ENCODE data around the gene LRRC59. TPM values are rescaled to one million over a fixed set of nuclear protein-coding genes. Genes with fewer than 3 reads are reported as not detected.

Gene LRRC59
- total RNA-seq, 1 experiment from 2014 or later: 177 TPM

GRCh38 chr17:50352072-50352692, 45.1 kb downstream of the LRRC59 start:
- POLR2A ChIA-PET (ENCODE audit: low non-redundant PET): no interaction called here
- CTCF ChIA-PET: no interaction called here
- DNase-seq (ENCODE audit: low spot score): no peak
- no peaks in the 10 kb centered on the region for H3K9me3 ChIP-seq (ENCODE audit: low read depth, low read length, poor library complexity, severe bottlenecking)
- no peak overlapping the region for H3K27ac ChIP-seq (ENCODE audit: low read depth, low read length, poor library complexity, severe bottlenecking)
- intact Hi-C loops (cut with micrococcal nuclease; ENCODE audit: unreplicated experiment): no loop called here
- peaks cover 26% of the 10 kb centered on the region for H3K36me3 ChIP-seq (ENCODE audit: insufficient read depth, low read length, poor library complexity, severe bottlenecking)
- H3K4me1 ChIP-seq (ENCODE audit: insufficient read depth, low read length, poor library complexity, severe bottlenecking): no peaks in the 10 kb centered on the region
- H3K27me3 ChIP-seq (replicated peaks; ENCODE audit: insufficient read depth, low read depth, low read length, poor library complexity): no peaks in the 10 kb centered on the region
- no TSS peak for BruUV-seq (replicated peaks)
- no peak overlapping the region for H3K4me3 ChIP-seq (ENCODE audit: low read depth, low read length, poor library complexity, severe bottlenecking)
- TF ChIP-seq, protein P1, sequence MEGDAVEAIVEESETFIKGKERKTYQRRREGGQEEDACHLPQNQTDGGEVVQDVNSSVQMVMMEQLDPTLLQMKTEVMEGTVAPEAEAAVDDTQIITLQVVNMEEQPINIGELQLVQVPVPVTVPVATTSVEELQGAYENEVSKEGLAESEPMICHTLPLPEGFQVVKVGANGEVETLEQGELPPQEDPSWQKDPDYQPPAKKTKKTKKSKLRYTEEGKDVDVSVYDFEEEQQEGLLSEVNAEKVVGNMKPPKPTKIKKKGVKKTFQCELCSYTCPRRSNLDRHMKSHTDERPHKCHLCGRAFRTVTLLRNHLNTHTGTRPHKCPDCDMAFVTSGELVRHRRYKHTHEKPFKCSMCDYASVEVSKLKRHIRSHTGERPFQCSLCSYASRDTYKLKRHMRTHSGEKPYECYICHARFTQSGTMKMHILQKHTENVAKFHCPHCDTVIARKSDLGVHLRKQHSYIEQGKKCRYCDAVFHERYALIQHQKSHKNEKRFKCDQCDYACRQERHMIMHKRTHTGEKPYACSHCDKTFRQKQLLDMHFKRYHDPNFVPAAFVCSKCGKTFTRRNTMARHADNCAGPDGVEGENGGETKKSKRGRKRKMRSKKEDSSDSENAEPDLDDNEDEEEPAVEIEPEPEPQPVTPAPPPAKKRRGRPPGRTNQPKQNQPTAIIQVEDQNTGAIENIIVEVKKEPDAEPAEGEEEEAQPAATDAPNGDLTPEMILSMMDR (conservative IDR thresholded peaks at IDR 0.05; ENCODE audit: low read depth, low read length): no peak
- no peak for TF ChIP-seq EZH2 (IDR thresholded peaks at IDR 0.05; ENCODE audit: borderline replicate concordance, low read depth, low read length, poor library complexity, severe bottlenecking)

DNA sequence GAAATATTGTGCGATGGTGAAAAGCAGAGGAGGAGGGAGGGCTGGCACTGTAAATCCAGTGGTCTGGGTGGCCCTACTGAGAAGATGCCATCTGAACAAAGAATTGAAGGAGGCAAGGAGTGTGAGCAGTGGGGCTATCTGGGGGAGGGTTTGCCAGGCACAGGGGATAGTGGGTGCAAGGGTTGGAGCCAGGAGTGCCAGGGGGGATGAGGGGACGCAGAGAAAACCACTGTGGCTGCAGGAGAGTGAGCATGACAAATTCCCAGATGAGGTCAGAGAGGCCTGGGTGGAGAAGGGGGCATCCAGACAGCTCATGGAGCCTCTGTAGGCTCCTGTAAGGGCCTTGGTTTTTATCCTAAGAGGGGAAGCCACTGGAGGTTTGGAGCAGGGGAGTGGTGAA, 46.6 kb downstream of the LRRC59 start:
- BruUV-seq (replicated peaks): no TSS peak
- no peaks in the 10 kb centered on the region for H3K9me3 ChIP-seq (ENCODE audit: low read depth, low read length, poor library complexity, severe bottlenecking)
- no peaks in the 10 kb centered on the region for H3K27me3 ChIP-seq (replicated peaks; ENCODE audit: insufficient read depth, low read depth, low read length, poor library complexity)
- no peak overlapping the region for H3K4me3 ChIP-seq (ENCODE audit: low read depth, low read length, poor library complexity, severe bottlenecking)
- ChIA-PET CTCF (no interaction called here), POLR2A (ENCODE audit: low non-redundant PET) (interaction anchor here (0.7 kb wide), 1 partner anchor 640 kb away, joined by 10 read pairs; no protein-coding TSS in a partner anchor)
- no peak for DNase-seq (ENCODE audit: low spot score)
- TF ChIP-seq, protein P1 (conservative IDR thresholded peaks at IDR 0.05; ENCODE audit: low read depth, low read length): no peak
- TF ChIP-seq EZH2 (IDR thresholded peaks at IDR 0.05; ENCODE audit: borderline replicate concordance, low read depth, low read length, poor library complexity, severe bottlenecking): no peak
- H3K4me1 ChIP-seq (ENCODE audit: insufficient read depth, low read length, poor library complexity, severe bottlenecking): no peaks in the 10 kb centered on the region
- H3K36me3 ChIP-seq (ENCODE audit: insufficient read depth, low read length, poor library complexity, severe bottlenecking): peaks cover 15% of the 10 kb centered on the region
- intact Hi-C loops (cut with micrococcal nuclease; ENCODE audit: unreplicated experiment): no loop called here
- H3K27ac ChIP-seq (ENCODE audit: low read depth, low read length, poor library complexity, severe bottlenecking): no peak overlapping the region

DNA sequence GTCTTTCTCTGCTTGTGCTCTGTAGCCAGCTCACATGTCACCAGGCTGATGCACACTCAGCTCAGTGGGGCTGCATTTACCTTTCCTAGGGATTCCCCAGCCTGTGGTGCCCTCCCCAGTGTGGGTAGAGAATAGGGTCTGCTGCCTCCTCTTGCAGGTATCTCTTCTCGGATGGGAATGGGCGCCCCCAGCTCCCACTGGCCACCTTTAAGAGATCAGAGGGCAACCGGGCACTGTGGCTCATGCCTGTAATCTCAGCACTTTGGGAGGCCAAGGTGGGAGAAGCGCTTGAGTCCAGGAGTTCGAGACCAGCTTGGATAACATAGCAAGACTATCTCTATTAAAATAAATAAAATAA, 48.1 kb downstream of the LRRC59 start:
- no peak for DNase-seq (ENCODE audit: low spot score)
- no TSS peak for BruUV-seq (replicated peaks)
- intact Hi-C loops (cut with micrococcal nuclease; ENCODE audit: unreplicated experiment): no loop called here
- no peak for TF ChIP-seq EZH2 (IDR thresholded peaks at IDR 0.05; ENCODE audit: borderline replicate concordance, low read depth, low read length, poor library complexity, severe bottlenecking)
- TF ChIP-seq, protein P1 (conservative IDR thresholded peaks at IDR 0.05; ENCODE audit: low read depth, low read length): no peak
- H3K4me1 ChIP-seq (ENCODE audit: insufficient read depth, low read length, poor library complexity, severe bottlenecking): peaks cover 3% of the 10 kb centered on the region
- no peak overlapping the region for H3K27ac ChIP-seq (ENCODE audit: low read depth, low read length, poor library complexity, severe bottlenecking)
- H3K36me3 ChIP-seq (ENCODE audit: insufficient read depth, low read length, poor library complexity, severe bottlenecking): peaks cover 2% of the 10 kb centered on the region
- ChIA-PET CTCF (no interaction called here), POLR2A (ENCODE audit: low non-redundant PET) (no interaction called here)
- no peaks in the 10 kb centered on the region for H3K27me3 ChIP-seq (replicated peaks; ENCODE audit: insufficient read depth, low read depth, low read length, poor library complexity)
- H3K9me3 ChIP-seq (ENCODE audit: low read depth, low read length, poor library complexity, severe bottlenecking): no peaks in the 10 kb centered on the region
- no peak overlapping the region for H3K4me3 ChIP-seq (ENCODE audit: low read depth, low read length, poor library complexity, severe bottlenecking)

Measured in A673 (cell line).